Memory B cell (primary cell): ENCODE measurements around the gene AIFM3.
"Not testable (repeated sequence)": the region's sequence is repeated elsewhere in the genome, so short reads cannot be mapped to it uniquely, and the experiment has no call there.

ENCODE experiments used
- ATAC-seq: fragments of 150-1000 bp; cut with Tn5 transposase; 2 replicates; pipeline ENCODE4 v1.10.0; 2021; ENCODE audit warnings: low read depth, mild to moderate bottlenecking, moderate library complexity
- DNase-seq, 2 donors: peaks; one replicate each; pipeline ENCODE4 v3.0.0; 2022; ENCODE audit warnings: low spot score in 2 of 2
- H3K27ac Mint-ChIP-seq: one replicate; pipeline ENCODE4 v1.8.0; 2022; ENCODE audit warnings: mild to moderate bottlenecking, moderate library complexity, mixed read lengths
- H3K27me3 Mint-ChIP-seq: one replicate; pipeline ENCODE4 v1.8.0; 2022; ENCODE audit warnings: mixed read lengths
- H3K36me3 Mint-ChIP-seq: one replicate; pipeline ENCODE4 v1.8.0; 2022; ENCODE audit warnings: mild to moderate bottlenecking, mixed read lengths
- H3K4me1 Mint-ChIP-seq: one replicate; pipeline ENCODE4 v1.8.0; 2022; ENCODE audit warnings: mixed read lengths
- H3K4me3 Mint-ChIP-seq: one replicate; pipeline ENCODE4 v1.8.0; 2022; ENCODE audit warnings: mild to moderate bottlenecking, moderate library complexity, mixed read lengths
- H3K9me3 Mint-ChIP-seq: one replicate; pipeline ENCODE4 v1.8.0; 2022; ENCODE audit warnings: mixed read lengths

Gene AIFM3

GRCh38 chr22:20999350-21000206 is 32.5 kb downstream of the AIFM3 start:
- peaks cover 13% of the 10 kb centered on the region for H3K4me1 Mint-ChIP-seq
- peak overlapping the region; percentile 88 for H3K27ac Mint-ChIP-seq
- peaks cover 2% of the 10 kb centered on the region for H3K36me3 Mint-ChIP-seq
- ATAC-seq (no peak), DNase-seq (no peak)
- peak overlapping the region; percentile 37 for H3K4me3 Mint-ChIP-seq
- H3K9me3 Mint-ChIP-seq, result no peaks in the 10 kb centered on the region
- H3K27me3 Mint-ChIP-seq, result no peaks in the 10 kb centered on the region

GRCh38 chr22:21000207-21000986 is 33.3 kb downstream of the AIFM3 start:
- Mint-ChIP-seq H3K4me3 (peak overlapping the region; percentile 86), H3K4me1 (peaks cover 13% of the 10 kb centered on the region), H3K36me3 (peaks cover 2% of the 10 kb centered on the region)

GRCh38 chr22:21000987-21001600 is 34.0 kb downstream of the AIFM3 start:
- DNase-seq, result no peak
- peaks cover 13% of the 10 kb centered on the region for H3K4me1 Mint-ChIP-seq
- H3K4me3 Mint-ChIP-seq, result peak overlapping the region; percentile 86
- H3K9me3 Mint-ChIP-seq, result no peaks in the 10 kb centered on the region
- ATAC-seq, result no peak
- H3K27me3 Mint-ChIP-seq, result no peaks in the 10 kb centered on the region
- peak overlapping the region; percentile 98 for H3K27ac Mint-ChIP-seq
- H3K36me3 Mint-ChIP-seq, result peaks cover 2% of the 10 kb centered on the region

More at GRCh38 chr22:21000207-21000986, 33.3 kb downstream of the AIFM3 start:
- Mint-ChIP-seq H3K27me3 (no peaks in the 10 kb centered on the region), H3K27ac (peak overlapping the region; percentile 98), H3K9me3 (no peaks in the 10 kb centered on the region)
- ATAC-seq, result no peak
- DNase-seq, result no peak

- DNase-seq (peak; percentile 95 to 96), ATAC-seq (peak; percentile 89)
- H3K36me3 Mint-ChIP-seq, result peaks cover 2% of the 10 kb centered on the region
- no peaks in the 10 kb centered on the region for H3K9me3 Mint-ChIP-seq
- H3K4me1 Mint-ChIP-seq, result peaks cover 13% of the 10 kb centered on the region
- no peaks in the 10 kb centered on the region for H3K27me3 Mint-ChIP-seq
- peak within 1 kb of the TSS; percentile 98 for H3K27ac Mint-ChIP-seq
- H3K4me3 Mint-ChIP-seq, result peak within 1 kb of the TSS; percentile 86
Observed at GRCh38 chr22:21001601-21002325, 34.7 kb downstream of the AIFM3 start, which contains the start of gene THAP7. Gene THAP7 (minus strand): TSS chr22:21002118. CDS start chr22:21001911, 207 bp downstream.

- Mint-ChIP-seq H3K4me1 (peaks cover 13% of the 10 kb centered on the region), H3K4me3 (no peak overlapping the region), H3K9me3 (no peaks in the 10 kb centered on the region), H3K36me3 (peaks cover 2% of the 10 kb centered on the region), H3K27ac (no peak overlapping the region), H3K27me3 (no peaks in the 10 kb centered on the region)
- DNase-seq (no peak), ATAC-seq (no peak)
Observed at GRCh38 chr22:21003782-21004181, 36.7 kb downstream of the AIFM3 start.

- peak overlapping the region; percentile 23 for H3K27ac Mint-ChIP-seq
- H3K4me1 Mint-ChIP-seq, H3K4me3 Mint-ChIP-seq, H3K9me3 Mint-ChIP-seq, DNase-seq, ATAC-seq, H3K36me3 Mint-ChIP-seq, H3K27me3 Mint-ChIP-seq: not testable (repeated sequence)
Observed at GRCh38 chr22:21009208-21009607, 42.2 kb downstream of the AIFM3 start.

- Mint-ChIP-seq H3K27me3 (no peaks in the 10 kb centered on the region), H3K4me3 (no peak overlapping the region), H3K4me1 (peaks cover 9% of the 10 kb centered on the region), H3K36me3 (no peaks in the 10 kb centered on the region), H3K27ac (peak overlapping the region; percentile 23), H3K9me3 (no peaks in the 10 kb centered on the region)
- no peak for DNase-seq
- ATAC-seq, result no peak
Observed at GRCh38 chr22:21009638-21010425, 42.8 kb downstream of the AIFM3 start.

GRCh38 chr22:21010426-21011113 is 43.5 kb downstream of the AIFM3 start:
- Mint-ChIP-seq H3K27ac (no peak overlapping the region), H3K27me3 (no peaks in the 10 kb centered on the region), H3K36me3 (no peaks in the 10 kb centered on the region), H3K4me3 (no peak overlapping the region), H3K4me1 (peaks cover 14% of the 10 kb centered on the region), H3K9me3 (no peaks in the 10 kb centered on the region)
- DNase-seq (no peak), ATAC-seq (no peak)

- peaks cover 14% of the 10 kb centered on the region for H3K4me1 Mint-ChIP-seq
- no peaks in the 10 kb centered on the region for H3K9me3 Mint-ChIP-seq
- no peaks in the 10 kb centered on the region for H3K36me3 Mint-ChIP-seq
- H3K4me3 Mint-ChIP-seq, result peak overlapping the region; percentile 56
- ATAC-seq, result no peak
- no peak for DNase-seq
- H3K27me3 Mint-ChIP-seq, result no peaks in the 10 kb centered on the region
- peak overlapping the region; percentile 95 for H3K27ac Mint-ChIP-seq
Observed at GRCh38 chr22:21012446-21013407, 45.7 kb downstream of the AIFM3 start.

GRCh38 chr22:21013657-21014201 is 46.7 kb downstream of the AIFM3 start:
- H3K27ac Mint-ChIP-seq, result peak overlapping the region; percentile 95
- no peaks in the 10 kb centered on the region for H3K9me3 Mint-ChIP-seq
- no peaks in the 10 kb centered on the region for H3K27me3 Mint-ChIP-seq
- peak overlapping the region; percentile 88 for H3K4me3 Mint-ChIP-seq
- peaks cover 14% of the 10 kb centered on the region for H3K4me1 Mint-ChIP-seq
- no peak for DNase-seq
- ATAC-seq, result no peak
- H3K36me3 Mint-ChIP-seq, result no peaks in the 10 kb centered on the region

GRCh38 chr22:21014202-21014725 is 47.2 kb downstream of the AIFM3 start:
- Mint-ChIP-seq H3K27ac (peak overlapping the region; percentile 95), H3K36me3 (no peaks in the 10 kb centered on the region), H3K4me1 (peaks cover 16% of the 10 kb centered on the region), H3K27me3 (no peaks in the 10 kb centered on the region), H3K4me3 (peak overlapping the region; percentile 88), H3K9me3 (no peaks in the 10 kb centered on the region)
- ATAC-seq (peak; percentile 93), DNase-seq (peak; percentile 78 to 84)
